GM21367 (cell line): ENCODE results near the gene ARFGEF3.
A peak's percentile ranks its signal among the peaks of the same experiment; 100 is the strongest.
"Not testable (repeated sequence)": the region's sequence is repeated elsewhere in the genome, so short reads cannot be mapped to it uniquely, and the experiment has no call there.

Experiments
- ATAC-seq: cut with Tn5 transposase; IDR thresholded peaks from one replicate; pipeline ENCODE4 v1.9.1; 2021; ENCODE audit not compliant: unreplicated experiment

ARFGEF3 gene

GRCh38 chr6:138266095-138266494 lies 104.4 kb downstream of the ARFGEF3 start:
- ATAC-seq: no peak

GRCh38 chr6:138267971-138268895 lies 106.5 kb downstream of the ARFGEF3 start:
- no peak for ATAC-seq

GRCh38 chr6:138271451-138271850 lies 109.7 kb downstream of the ARFGEF3 start:
- no peak for ATAC-seq

- ATAC-seq: no peak
Observed at GRCh38 chr6:138272533-138273315, 111.0 kb downstream of the ARFGEF3 start.

GRCh38 chr6:138275976-138276375 lies 114.2 kb downstream of the ARFGEF3 start:
- ATAC-seq: no peak

- no peak for ATAC-seq
Observed at GRCh38 chr6:138277835-138278234, 116.1 kb downstream of the ARFGEF3 start.

- ATAC-seq: no peak
Observed at GRCh38 chr6:138278326-138278725, 116.6 kb downstream of the ARFGEF3 start.

GRCh38 chr6:138285800-138286199 lies 124.1 kb downstream of the ARFGEF3 start:
- ATAC-seq: no peak

GRCh38 chr6:138286698-138287097 lies 125.0 kb downstream of the ARFGEF3 start:
- no peak for ATAC-seq

- ATAC-seq: peak; percentile 60
Observed at GRCh38 chr6:138287144-138287955, 125.6 kb downstream of the ARFGEF3 start.

- ATAC-seq: not testable (repeated sequence)
Observed at GRCh38 chr6:138288428-138289085, 126.8 kb downstream of the ARFGEF3 start.

GRCh38 chr6:138289739-138290138 lies 128.0 kb downstream of the ARFGEF3 start:
- no peak for ATAC-seq

- ATAC-seq: no peak
Observed at GRCh38 chr6:138290423-138290962, 128.8 kb downstream of the ARFGEF3 start.

- no peak for ATAC-seq
Observed at GRCh38 chr6:138291036-138291848, 129.5 kb downstream of the ARFGEF3 start.

- no peak for ATAC-seq
Observed at GRCh38 chr6:138291849-138292181, 130.1 kb downstream of the ARFGEF3 start.

- ATAC-seq: no peak
Observed at GRCh38 chr6:138292482-138292881, 130.7 kb downstream of the ARFGEF3 start.

GRCh38 chr6:138293428-138294395 lies 132.0 kb downstream of the ARFGEF3 start:
- no peak for ATAC-seq

GRCh38 chr6:138296381-138296780 lies 134.6 kb downstream of the ARFGEF3 start:
- no peak for ATAC-seq
